NCI-H345 treated with DMSO at 0.1 percent for 48 hours (cell line): ENCODE results near the gene THSD8.

Experiments used
- DNase-seq: peaks from one replicate; lab custom pipeline; 2025; ENCODE audit not compliant: unreplicated experiment; lab: John Stamatoyannopoulos, UW

Gene THSD8

GRCh38 chr19:12779162-12779993 is 22.5 kb upstream of the THSD8 start:
- no peak for DNase-seq

- no peak for DNase-seq
Observed at GRCh38 chr19:12782174-12782423, 19.8 kb upstream of the THSD8 start.

GRCh38 chr19:12782424-12783290 is 19.2 kb upstream of the THSD8 start:
- DNase-seq: no peak

- DNase-seq: no peak
Observed at GRCh38 chr19:12783291-12783848, 18.5 kb upstream of the THSD8 start.

GRCh38 chr19:12783849-12784393 is 17.9 kb upstream of the THSD8 start:
- DNase-seq: no peak

GRCh38 chr19:12784394-12784870 is 17.4 kb upstream of the THSD8 start:
- no peak for DNase-seq

GRCh38 chr19:12784871-12785430 is 16.9 kb upstream of the THSD8 start:
- no peak for DNase-seq

GRCh38 chr19:12785431-12786031 is 16.3 kb upstream of the THSD8 start:
- DNase-seq: no peak

- DNase-seq: no peak
Observed at GRCh38 chr19:12786141-12786870, 15.6 kb upstream of the THSD8 start.

- no peak for DNase-seq
Observed at GRCh38 chr19:12786952-12787351, 14.9 kb upstream of the THSD8 start.

GRCh38 chr19:12787458-12787857 is 14.4 kb upstream of the THSD8 start:
- DNase-seq: no peak

- no peak for DNase-seq
Observed at GRCh38 chr19:12788042-12788681, 13.7 kb upstream of the THSD8 start.

- DNase-seq: no peak
Observed at GRCh38 chr19:12788682-12789097, 13.2 kb upstream of the THSD8 start.

GRCh38 chr19:12789098-12789903 is 12.6 kb upstream of the THSD8 start:
- no peak for DNase-seq

GRCh38 chr19:12789904-12790619 is 11.8 kb upstream of the THSD8 start:
- no peak for DNase-seq

- no peak for DNase-seq
Observed at GRCh38 chr19:12790628-12791344, 11.1 kb upstream of the THSD8 start.

GRCh38 chr19:12791345-12792050 is 10.4 kb upstream of the THSD8 start, which contains the start of gene JUNB:
Gene JUNB, plus strand, starts transcription at chr19:12791486. Its CDS starts 286 bp downstream, at chr19:12791772.
- DNase-seq: peak; percentile 24
